Caco-2 (cell line): Measurements from ENCODE around the gene THTPA. TPM values are rescaled to one million over a fixed set of nuclear protein-coding genes. Genes with fewer than 3 reads are reported as not detected.
"Not testable (repeated sequence)": the region's sequence is repeated elsewhere in the genome, so short reads cannot be mapped to it uniquely, and the experiment has no call there.

Experiments
- BruUV-seq: library from RNA; stranded (reverse); fragments of 400-500 nt; replicated peaks from 2 replicates; lab custom pipeline; 2021; lab: Mats Ljungman, UMichigan
- CTCF ChIA-PET: fragments of 300-600 bp; sonication (Branson Sonifier 250); formaldehyde crosslinking; loops from one replicate; lab custom pipeline; 2022; ENCODE audit warnings: antibody characterized with exemption; lab: Charles Lee
- POLR2A ChIA-PET: fragments of 300-600 bp; sonication (Branson Sonifier 250); formaldehyde crosslinking; loops from one replicate; lab custom pipeline; 2022; ENCODE audit warnings: antibody characterized with exemption; lab: Charles Lee
- DNase-seq, 2 experiments: peaks; one replicate each; pipeline versions ENCODE4 v3.0.0 to v3.0.0-alpha.2; 2020 to 2022
- H3K27me3 ChIP-seq: replicated peaks from 2 replicates; pipeline ENCODE4 v1.6.0; 2011; ENCODE audit warnings: low read length; ENCODE audit not compliant: control insufficient read depth, insufficient read depth
- H3K36me3 ChIP-seq: 2 replicates; pipeline ENCODE4 v1.5.1; 2011; ENCODE audit warnings: low read length; ENCODE audit not compliant: control insufficient read depth, insufficient read depth
- H3K4me1 ChIP-seq: fragments of 250-450 bp; sonication (Bioruptor Pico); 2 replicates; pipeline ENCODE4 v1.5.1; 2020; ENCODE audit warnings: mild to moderate bottlenecking
- H3K4me3 ChIP-seq: 2 replicates; pipeline ENCODE4 v1.5.1; 2011; ENCODE audit warnings: low read depth, mild to moderate bottlenecking, control low read depth, low read length
- H3K9me3 ChIP-seq: fragments of 250-450 bp; sonication (Bioruptor Pico); 2 replicates; pipeline ENCODE4 v1.5.1; 2020; ENCODE audit warnings: mild to moderate bottlenecking, moderate library complexity
- H3K27ac Mint-ChIP-seq: one replicate; pipeline ENCODE4 v1.8.0; 2022; ENCODE audit warnings: mixed read lengths; ENCODE audit not compliant: unreplicated experiment
- H3K27me3 Mint-ChIP-seq: one replicate; pipeline ENCODE4 v1.8.0; 2022; ENCODE audit warnings: mixed read lengths; ENCODE audit not compliant: insufficient read depth, unreplicated experiment
- H3K36me3 Mint-ChIP-seq: one replicate; pipeline ENCODE4 v1.8.0; 2022; ENCODE audit warnings: mild to moderate bottlenecking, mixed read lengths; ENCODE audit not compliant: insufficient read depth, unreplicated experiment
- H3K4me1 Mint-ChIP-seq: one replicate; pipeline ENCODE4 v1.8.0; 2022; ENCODE audit warnings: low read depth, mixed read lengths; ENCODE audit not compliant: unreplicated experiment
- H3K4me3 Mint-ChIP-seq: one replicate; pipeline ENCODE4 v1.8.0; 2022; ENCODE audit warnings: mild to moderate bottlenecking, moderate library complexity, mixed read lengths; ENCODE audit not compliant: unreplicated experiment
- H3K9me3 Mint-ChIP-seq: one replicate; pipeline ENCODE4 v1.8.0; 2022; ENCODE audit warnings: mixed read lengths; ENCODE audit not compliant: unreplicated experiment
- intact Hi-C: fragments of 100-400 bp; cut with micrococcal nuclease; formaldehyde crosslinking; loops from one replicate; pipeline ENCODE4 v1.10.0; 2022; ENCODE audit not compliant: unreplicated experiment
- total RNA-seq: library from RNA; stranded (reverse); gene quantifications from 2 replicates; pipeline ENCODE4 v1.2.3, GENCODE V29; 2022
- TF ChIP-seq, protein P1 (sequence below), 2 experiments: fragments of 200-600 bp in 1 of 2; IDR thresholded peaks; 1 replicate in 1 of 2; 2 replicates in 1 of 2; pipeline versions ENCODE4 v1.5.1 to v1.8.0; 2011 to 2022; ENCODE audit warnings: antibody characterized with exemption in 1 of 2, control low read depth in 1 of 2, inconsistent platforms in 1 of 2, low read depth in 1 of 2, low read length in 1 of 2, mild to moderate bottlenecking in 1 of 2, moderate library complexity in 1 of 2; ENCODE audit not compliant: insufficient read depth in 1 of 2, severe bottlenecking in 1 of 2, unreplicated experiment in 1 of 2

The THTPA gene
- total RNA-seq, 1 experiment from 2014 or later, result 9.3 TPM

DNA sequence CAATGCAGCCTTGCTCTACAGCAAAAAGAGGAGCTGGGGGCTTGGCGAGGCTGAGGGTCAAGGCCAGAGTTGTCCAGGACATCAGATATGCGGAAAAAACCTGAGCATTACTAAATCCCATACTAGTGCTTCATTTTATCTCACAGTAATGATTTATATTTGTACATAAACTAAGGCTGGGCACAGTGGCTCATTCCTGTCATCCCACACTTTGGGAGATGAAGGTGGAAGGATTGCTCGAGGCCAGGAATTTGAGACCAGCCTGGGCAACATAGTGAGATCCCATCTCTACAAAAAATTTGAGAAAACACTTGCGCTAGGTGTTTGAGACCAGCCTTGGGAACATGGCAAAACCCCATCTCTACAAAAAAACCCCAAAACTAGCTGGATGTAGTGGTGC is 34.1 kb downstream of the THTPA start:
- POLR2A ChIA-PET, result no interaction called here
- H3K4me3 ChIP-seq, result no peak overlapping the region
- TF ChIP-seq, protein P1, sequence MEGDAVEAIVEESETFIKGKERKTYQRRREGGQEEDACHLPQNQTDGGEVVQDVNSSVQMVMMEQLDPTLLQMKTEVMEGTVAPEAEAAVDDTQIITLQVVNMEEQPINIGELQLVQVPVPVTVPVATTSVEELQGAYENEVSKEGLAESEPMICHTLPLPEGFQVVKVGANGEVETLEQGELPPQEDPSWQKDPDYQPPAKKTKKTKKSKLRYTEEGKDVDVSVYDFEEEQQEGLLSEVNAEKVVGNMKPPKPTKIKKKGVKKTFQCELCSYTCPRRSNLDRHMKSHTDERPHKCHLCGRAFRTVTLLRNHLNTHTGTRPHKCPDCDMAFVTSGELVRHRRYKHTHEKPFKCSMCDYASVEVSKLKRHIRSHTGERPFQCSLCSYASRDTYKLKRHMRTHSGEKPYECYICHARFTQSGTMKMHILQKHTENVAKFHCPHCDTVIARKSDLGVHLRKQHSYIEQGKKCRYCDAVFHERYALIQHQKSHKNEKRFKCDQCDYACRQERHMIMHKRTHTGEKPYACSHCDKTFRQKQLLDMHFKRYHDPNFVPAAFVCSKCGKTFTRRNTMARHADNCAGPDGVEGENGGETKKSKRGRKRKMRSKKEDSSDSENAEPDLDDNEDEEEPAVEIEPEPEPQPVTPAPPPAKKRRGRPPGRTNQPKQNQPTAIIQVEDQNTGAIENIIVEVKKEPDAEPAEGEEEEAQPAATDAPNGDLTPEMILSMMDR (IDR thresholded peaks at IDR 0.05; ENCODE audit: insufficient read depth in 1 of 2, low read depth in 1 of 2, low read length in 1 of 2, severe bottlenecking in 1 of 2, unreplicated experiment in 1 of 2), result no peak
- H3K4me3 Mint-ChIP-seq, result no peak overlapping the region
- H3K27me3 ChIP-seq, result no peaks in the 10 kb centered on the region
- CTCF ChIA-PET, result interaction anchor here (0.6 to 0.9 kb wide), 3 partner anchors 101 to 338 kb away, joined by 3 to 6 read pairs (median 3); no protein-coding TSS in a partner anchor
- no TSS peak for BruUV-seq
- H3K36me3 Mint-ChIP-seq, result no peaks in the 10 kb centered on the region
- H3K4me1 Mint-ChIP-seq, result no peaks in the 10 kb centered on the region
- no peak for DNase-seq
- intact Hi-C loops, result no loop called here
- peaks cover 2% of the 10 kb centered on the region for H3K27me3 Mint-ChIP-seq
- H3K4me1 ChIP-seq, result no peaks in the 10 kb centered on the region
- H3K9me3 Mint-ChIP-seq, result no peaks in the 10 kb centered on the region
- no peaks in the 10 kb centered on the region for H3K36me3 ChIP-seq
- no peak overlapping the region for H3K27ac Mint-ChIP-seq
- no peaks in the 10 kb centered on the region for H3K9me3 ChIP-seq

DNA sequence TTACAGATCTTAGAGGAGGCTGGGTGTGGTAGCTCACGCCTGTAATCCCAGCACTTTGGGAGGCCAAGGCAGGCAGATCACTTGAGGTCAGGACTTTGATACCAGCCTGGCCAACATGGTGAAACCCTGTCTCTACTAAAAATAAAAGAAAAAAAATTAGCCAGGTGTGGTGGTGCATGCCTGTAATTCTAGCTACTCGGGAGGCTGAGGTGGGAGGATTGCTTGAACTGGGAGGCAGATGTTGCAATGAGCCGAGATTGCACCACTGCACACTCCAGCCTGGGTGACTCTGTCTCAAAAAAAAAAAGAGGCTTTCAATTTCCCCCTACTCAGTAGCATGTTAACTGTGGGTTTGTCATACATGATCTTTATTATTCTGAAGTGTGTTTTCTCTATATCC is 38.1 kb downstream of the THTPA start:
- BruUV-seq, H3K9me3 ChIP-seq, H3K27me3 ChIP-seq, H3K4me1 Mint-ChIP-seq, CTCF ChIA-PET, H3K36me3 Mint-ChIP-seq, DNase-seq, H3K27me3 Mint-ChIP-seq, H3K4me3 Mint-ChIP-seq, H3K4me3 ChIP-seq, intact Hi-C loops, H3K36me3 ChIP-seq, H3K9me3 Mint-ChIP-seq, H3K4me1 ChIP-seq, H3K27ac Mint-ChIP-seq, POLR2A ChIA-PET: not testable (repeated sequence)

DNA sequence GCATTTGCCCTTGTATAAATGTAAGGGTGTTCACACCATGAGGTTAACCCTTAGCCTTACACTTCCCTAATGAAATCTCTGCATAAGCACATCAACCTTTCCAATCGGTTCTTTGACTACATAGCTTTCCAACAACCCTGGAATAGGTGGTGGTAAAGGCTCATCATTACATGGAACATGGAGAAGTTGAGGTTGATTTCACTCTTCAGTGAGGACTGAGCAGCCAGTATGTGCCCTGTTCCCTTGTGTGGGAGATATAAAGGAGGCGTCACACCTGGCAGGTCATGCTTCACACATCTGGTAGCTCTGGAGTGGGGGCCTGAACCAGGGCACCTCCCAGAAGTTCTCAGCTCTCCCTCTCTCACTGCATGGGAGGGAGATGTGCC is 44.2 kb downstream of the THTPA start:
- Mint-ChIP-seq H3K4me3 (no peak overlapping the region), H3K9me3 (no peaks in the 10 kb centered on the region), H3K27me3 (no peaks in the 10 kb centered on the region), H3K36me3 (no peaks in the 10 kb centered on the region), H3K27ac (no peak overlapping the region), H3K4me1 (no peaks in the 10 kb centered on the region)
- no peaks in the 10 kb centered on the region for H3K27me3 ChIP-seq
- intact Hi-C loops, result no loop called here
- no peak for DNase-seq
- no TSS peak for BruUV-seq
- peaks cover 3% of the 10 kb centered on the region; the same call in 1 of the 2 replicates for H3K4me1 ChIP-seq
- no peaks in the 10 kb centered on the region for H3K36me3 ChIP-seq
- TF ChIP-seq, protein P1 (IDR thresholded peaks at IDR 0.05; ENCODE audit: insufficient read depth in 1 of 2, low read depth in 1 of 2, low read length in 1 of 2, severe bottlenecking in 1 of 2, unreplicated experiment in 1 of 2), result no peak
- ChIA-PET CTCF (no interaction called here), POLR2A (no interaction called here)
- H3K4me3 ChIP-seq, result no peak overlapping the region
- no peaks in the 10 kb centered on the region for H3K9me3 ChIP-seq

DNA sequence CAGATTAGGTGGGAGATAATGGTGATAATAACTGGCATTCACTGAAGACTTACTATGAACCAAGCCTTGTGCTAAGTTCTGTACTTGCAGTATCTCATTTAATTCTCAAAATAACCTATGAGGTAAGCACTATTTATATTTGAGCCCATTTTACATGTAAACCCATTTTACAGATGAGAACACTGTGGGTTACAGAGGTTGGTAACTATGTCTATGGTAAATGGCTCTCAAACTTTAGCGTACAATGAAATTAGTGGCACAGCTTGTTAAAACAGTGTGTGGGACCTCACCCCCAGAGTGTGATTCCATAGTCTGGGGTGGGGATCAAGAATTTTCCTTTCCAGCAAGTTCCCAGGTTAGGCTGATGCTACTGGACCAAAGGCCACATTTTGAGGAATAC is 44.7 kb downstream of the THTPA start:
- Mint-ChIP-seq H3K4me3 (no peak overlapping the region), H3K4me1 (no peaks in the 10 kb centered on the region), H3K9me3 (no peaks in the 10 kb centered on the region), H3K27ac (no peak overlapping the region), H3K27me3 (no peaks in the 10 kb centered on the region), H3K36me3 (no peaks in the 10 kb centered on the region)
- Histone ChIP-seq H3K4me3 (no peak overlapping the region), H3K36me3 (no peaks in the 10 kb centered on the region), H3K4me1 (peaks cover 3% of the 10 kb centered on the region; the same call in 1 of the 2 replicates), H3K9me3 (no peaks in the 10 kb centered on the region), H3K27me3 (no peaks in the 10 kb centered on the region)
- BruUV-seq, result no TSS peak
- intact Hi-C loops, result no loop called here
- ChIA-PET POLR2A (no interaction called here), CTCF (no interaction called here)
- TF ChIP-seq, protein P1 (IDR thresholded peaks at IDR 0.05; ENCODE audit: insufficient read depth in 1 of 2, low read depth in 1 of 2, low read length in 1 of 2, severe bottlenecking in 1 of 2, unreplicated experiment in 1 of 2), result no peak
- no peak for DNase-seq
